AG09309 (cell line): ENCODE data around the gene UBR3.

Source experiments
- DNase-seq: peaks from one replicate; pipeline ENCODE4 v3.0.0-alpha.2; 2010; ENCODE audit warnings: low read depth
- H3K4me3 ChIP-seq: 2 replicates; pipeline ENCODE4 v1.5.1; 2011; ENCODE audit warnings: mild to moderate bottlenecking, low read depth, low read length, moderate library complexity; ENCODE audit not compliant: control insufficient read depth
- CTCF ChIP-seq: IDR thresholded peaks from 2 replicates; pipeline ENCODE4 v1.5.1; 2011; ENCODE audit warnings: mild to moderate bottlenecking, low read depth, low read length, inconsistent platforms; ENCODE audit not compliant: insufficient read depth, control insufficient read depth; ENCODE audit errors: missing control alignments

Gene UBR3

DNA sequence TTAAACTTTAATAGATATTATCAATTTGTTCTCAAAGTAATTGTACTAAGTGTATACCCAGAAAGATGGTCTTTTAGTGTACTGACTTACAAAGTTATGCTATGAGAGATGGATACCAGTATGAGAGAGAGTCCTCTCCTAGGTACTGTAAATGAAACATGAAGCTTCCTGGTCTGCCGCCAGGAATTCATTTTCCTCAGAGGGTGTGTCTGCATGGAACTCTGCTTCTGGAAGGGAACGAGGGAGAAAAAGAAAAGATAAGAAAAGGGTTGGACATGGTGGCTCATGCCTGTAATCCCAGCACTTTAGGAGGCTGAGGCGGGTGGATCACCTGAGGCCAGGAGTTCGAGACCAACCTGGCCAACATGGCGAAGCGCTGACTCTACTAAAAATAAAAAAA, 30.8 kb upstream of the UBR3 start:
- no peak for DNase-seq
- no peak overlapping the region for H3K4me3 ChIP-seq
- TF ChIP-seq CTCF, result no peak

- no peak overlapping the region for H3K4me3 ChIP-seq
- no peak for DNase-seq
- no peak for TF ChIP-seq CTCF
Observed at GRCh38 chr2:169797601-169798000, 29.7 kb upstream of the UBR3 start.

GRCh38 chr2:169798397-169798717, 28.9 kb upstream of the UBR3 start:
- TF ChIP-seq CTCF, result no peak
- H3K4me3 ChIP-seq, result peak overlapping the region; percentile 56
- DNase-seq, result no peak

- peak within 1 kb of the TSS; percentile 56 for H3K4me3 ChIP-seq
- peak; percentile 57 for DNase-seq
- no peak for TF ChIP-seq CTCF
Observed at GRCh38 chr2:169798718-169799592, 28.3 kb upstream of the UBR3 start, which contains the start of gene SSB. Gene SSB (plus strand): TSS chr2:169798871. CDS start chr2:169800961, 2,090 bp downstream.

DNA sequence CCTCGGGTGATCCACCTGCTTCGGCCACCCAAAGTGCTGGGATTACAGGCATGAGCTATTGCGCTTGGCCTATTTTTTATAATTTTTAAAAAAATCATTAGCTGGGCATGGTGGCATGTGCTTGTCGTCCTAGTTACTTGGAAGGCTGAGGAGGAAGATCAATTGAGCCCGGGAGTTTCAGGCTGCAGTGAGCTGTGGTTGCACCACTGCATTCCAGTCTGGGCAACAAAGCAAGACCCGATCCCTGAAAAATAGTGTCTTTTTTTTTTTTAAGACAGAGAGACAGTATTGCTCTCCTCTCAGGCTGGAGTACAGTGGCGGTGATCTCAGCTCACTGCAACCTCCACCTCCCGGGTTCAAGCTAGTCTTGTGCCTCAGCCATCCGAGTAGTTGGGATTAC, 23.8 kb upstream of the UBR3 start:
- no peak overlapping the region for H3K4me3 ChIP-seq
- DNase-seq, result no peak
- TF ChIP-seq CTCF, result no peak

- no peak overlapping the region for H3K4me3 ChIP-seq
- DNase-seq, result no peak
- TF ChIP-seq CTCF, result no peak
Observed at GRCh38 chr2:169806586-169806985, 20.7 kb upstream of the UBR3 start.
